Natural killer cell treated with Interleukin-12 subunit alpha and Interleukin-12 subunit beta and Interleukin-15 and Interleukin-18, amount 100 ng/mL, for 72 hours (primary cell): ENCODE measurements around the gene MGAT1. TPM values are rescaled to one million over a fixed set of nuclear protein-coding genes. Genes with fewer than 3 reads are reported as not detected.
A peak's percentile ranks its signal among the peaks of the same experiment; 100 is the strongest.
"Not testable (repeated sequence)": the region's sequence is repeated elsewhere in the genome, so short reads cannot be mapped to it uniquely, and the experiment has no call there.

Source experiments
- ATAC-seq, 2 donors: fragments of 150-1000 bp; cut with Tn5 transposase in 1 of 2; sonication (Bioruptor Pico), chemical (Tn5 transposase) in 1 of 2; 2 replicates each; pipeline ENCODE4 v1.10.0; 2021
- DNase-seq: peaks from one replicate; pipeline ENCODE4 v3.0.0; 2022; ENCODE audit warnings: low spot score
- H3K27ac Mint-ChIP-seq, 2 donors: 1 replicate in 1 of 2; 2 replicates in 1 of 2; pipeline ENCODE4 v1.8.0; 2022; ENCODE audit warnings: mixed read lengths in 2 of 2, mild to moderate bottlenecking in 1 of 2, moderate library complexity in 1 of 2
- H3K27me3 Mint-ChIP-seq, 2 donors: 1 replicate in 1 of 2; 2 replicates in 1 of 2; pipeline ENCODE4 v1.8.0; 2022; ENCODE audit warnings: mixed read lengths in 2 of 2
- H3K36me3 Mint-ChIP-seq: one replicate; pipeline ENCODE4 v1.8.0; 2022; ENCODE audit warnings: mixed read lengths
- H3K4me1 Mint-ChIP-seq, 2 donors: 1 replicate in 1 of 2; 2 replicates in 1 of 2; pipeline ENCODE4 v1.8.0; 2022; ENCODE audit warnings: low read depth in 2 of 2, mixed read lengths in 2 of 2, mild to moderate bottlenecking in 1 of 2
- H3K4me3 Mint-ChIP-seq: one replicate; pipeline ENCODE4 v1.8.0; 2022; ENCODE audit warnings: mixed read lengths
- H3K9me3 Mint-ChIP-seq: 2 replicates; pipeline ENCODE4 v1.8.0; 2022; ENCODE audit warnings: mixed read lengths
- total RNA-seq, 2 donors: library from RNA; stranded (reverse); gene quantifications; one replicate each; pipeline ENCODE4 v1.2.3, GENCODE V29; 2022

MGAT1 gene
- total RNA-seq, 2 donors from 2014 or later = 141 to 157 TPM

DNA sequence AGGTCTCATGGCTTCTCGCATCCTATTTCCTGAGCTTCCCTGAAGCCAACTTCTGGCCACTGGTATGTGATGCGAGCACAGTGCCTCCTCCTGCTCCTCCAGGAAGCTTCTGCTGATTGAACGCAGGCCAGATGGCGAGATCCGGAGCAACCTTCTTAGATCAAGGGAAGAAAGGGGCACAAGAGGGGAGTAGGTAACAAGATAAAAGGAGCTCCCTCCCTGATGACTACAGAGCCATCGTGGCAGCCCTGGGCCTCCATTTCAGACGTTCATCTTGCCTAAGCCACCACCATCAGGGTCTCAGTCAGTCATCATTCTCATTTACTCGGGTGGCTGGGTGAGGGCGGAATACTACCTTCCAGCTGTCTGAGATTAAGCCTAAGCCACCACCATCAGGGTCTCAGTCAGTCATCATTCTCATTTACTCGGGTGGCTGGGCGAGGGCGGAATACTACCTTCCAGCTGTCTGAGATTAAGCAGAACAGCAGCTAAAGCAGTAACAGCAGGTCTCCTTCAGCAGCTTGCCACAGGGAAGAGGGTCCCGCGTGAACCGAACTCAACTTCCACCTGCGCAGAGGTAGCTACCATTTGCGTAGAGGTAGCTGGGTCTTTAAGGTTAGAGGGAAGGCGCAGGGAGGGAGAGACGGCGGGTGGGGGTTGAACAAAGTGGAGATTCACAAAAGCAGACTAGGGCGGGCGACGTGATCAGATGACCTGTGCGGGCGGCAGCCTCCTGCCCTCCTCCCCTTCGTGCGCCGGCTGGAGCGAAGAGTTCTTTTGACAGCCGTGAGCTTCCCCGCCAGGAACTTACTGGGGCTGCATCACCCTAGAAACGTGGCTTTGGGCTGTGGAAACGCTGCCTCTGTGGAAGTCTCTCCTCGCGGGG, 27.9 kb upstream of the MGAT1 start:
- H3K9me3 Mint-ChIP-seq = no peaks in the 10 kb centered on the region
- peak overlapping the region; percentile 99 for H3K4me3 Mint-ChIP-seq
- no peaks in the 10 kb centered on the region for H3K27me3 Mint-ChIP-seq
- peaks cover 31 to 32% of the 10 kb centered on the region in 2 donors for H3K4me1 Mint-ChIP-seq
- peak overlapping the region; percentile 96 to 97 for H3K27ac Mint-ChIP-seq
- ATAC-seq (peak; percentile 68 to 74), DNase-seq (no peak)
- H3K36me3 Mint-ChIP-seq = peaks cover 10% of the 10 kb centered on the region

DNA sequence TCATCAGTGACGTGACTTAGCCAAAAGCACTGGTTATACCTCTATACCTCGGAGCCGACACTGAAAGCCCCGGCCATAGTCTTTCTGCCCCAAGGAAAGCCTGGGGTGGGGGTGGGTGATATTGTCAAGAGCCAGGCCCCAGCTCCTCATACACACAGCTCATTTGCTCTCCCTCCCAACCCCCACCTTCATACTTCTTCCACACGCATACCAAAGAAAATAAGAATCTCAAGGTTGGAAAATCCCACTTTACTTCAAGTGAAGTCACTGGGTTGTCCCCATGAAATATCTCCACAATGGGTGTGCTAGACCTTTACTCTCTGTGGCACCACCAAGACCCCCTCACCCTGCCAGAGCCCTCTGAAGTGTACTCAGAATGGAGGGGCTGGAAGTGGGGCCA, 27.1 kb upstream of the MGAT1 start:
- DNase-seq = no peak
- Mint-ChIP-seq H3K27me3 (no peaks in the 10 kb centered on the region), H3K4me1 (peaks cover 31 to 32% of the 10 kb centered on the region in 2 donors), H3K4me3 (peak overlapping the region; percentile 99), H3K9me3 (no peaks in the 10 kb centered on the region), H3K27ac (peak overlapping the region; percentile 96 to 97), H3K36me3 (peaks cover 10% of the 10 kb centered on the region)
- ATAC-seq = no peak

DNA sequence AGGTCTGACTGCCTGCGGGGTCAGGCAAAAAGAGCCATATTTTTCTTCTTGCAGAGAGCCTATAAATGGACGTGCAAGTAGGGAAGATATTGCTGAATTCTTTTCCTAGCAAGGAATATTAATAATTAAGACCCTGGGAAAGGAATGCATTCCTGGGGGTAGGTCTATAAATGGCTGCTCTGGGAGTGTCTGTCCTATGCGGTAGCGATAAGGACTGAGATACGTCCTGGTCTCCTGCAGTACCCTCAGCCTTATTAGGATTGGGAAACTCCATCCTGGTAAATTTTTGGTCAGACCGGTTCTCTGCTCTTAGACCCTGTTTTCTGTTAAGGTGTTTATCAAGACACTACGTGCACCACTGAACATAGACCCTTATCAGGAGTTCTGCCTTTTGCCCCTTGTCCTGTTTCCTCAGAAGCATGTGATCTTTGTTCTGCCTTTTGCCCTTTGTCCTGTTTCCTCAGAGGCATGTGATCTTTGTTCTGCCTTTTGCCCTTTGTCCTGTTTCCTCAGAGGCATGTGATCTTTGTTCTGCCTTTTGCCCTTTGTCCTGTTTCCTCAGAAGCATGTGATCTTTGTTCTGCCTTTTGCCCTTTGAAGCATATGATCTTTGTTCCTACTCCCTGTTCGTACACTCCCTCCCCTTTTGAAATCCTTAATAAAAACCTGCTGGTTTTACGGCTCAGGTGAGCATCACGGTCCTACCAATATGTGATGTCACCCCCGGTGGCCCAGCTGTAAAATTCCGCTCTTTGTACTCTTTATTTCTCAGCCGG, 26.3 kb upstream of the MGAT1 start:
- H3K9me3 Mint-ChIP-seq, DNase-seq, ATAC-seq, H3K4me3 Mint-ChIP-seq, H3K27me3 Mint-ChIP-seq: not testable (repeated sequence)
- Mint-ChIP-seq H3K36me3 (peaks cover 10% of the 10 kb centered on the region), H3K4me1 (peaks cover 24 to 31% of the 10 kb centered on the region in 2 donors), H3K27ac (peak overlapping the region in 1 of 2 donors; percentile 97)

DNA sequence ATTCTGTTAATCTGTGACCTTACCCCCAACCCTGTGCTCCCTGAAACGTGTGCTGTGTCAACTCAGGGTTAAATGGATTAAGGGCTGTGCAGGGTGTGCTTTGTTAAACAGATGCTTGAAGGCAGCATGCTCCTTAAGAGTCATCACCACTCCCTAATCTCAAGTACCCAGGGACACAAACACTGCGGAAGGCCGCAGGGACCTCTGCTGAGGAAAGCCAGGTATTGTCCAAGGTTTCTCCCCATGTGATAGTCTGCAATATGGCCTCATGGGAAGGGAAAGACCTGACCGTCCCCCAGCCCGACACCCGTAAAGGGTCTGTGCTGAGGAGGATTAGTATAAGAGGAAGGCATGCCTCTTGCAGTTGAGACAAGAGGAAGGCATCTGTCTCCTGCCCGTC, 24.8 kb upstream of the MGAT1 start:
- not testable (repeated sequence) for H3K9me3 Mint-ChIP-seq, H3K27ac Mint-ChIP-seq, ATAC-seq, H3K27me3 Mint-ChIP-seq, H3K4me3 Mint-ChIP-seq, DNase-seq
- Mint-ChIP-seq H3K36me3 (peaks cover 10% of the 10 kb centered on the region), H3K4me1 (peaks cover 20 to 23% of the 10 kb centered on the region in 2 donors)

DNA sequence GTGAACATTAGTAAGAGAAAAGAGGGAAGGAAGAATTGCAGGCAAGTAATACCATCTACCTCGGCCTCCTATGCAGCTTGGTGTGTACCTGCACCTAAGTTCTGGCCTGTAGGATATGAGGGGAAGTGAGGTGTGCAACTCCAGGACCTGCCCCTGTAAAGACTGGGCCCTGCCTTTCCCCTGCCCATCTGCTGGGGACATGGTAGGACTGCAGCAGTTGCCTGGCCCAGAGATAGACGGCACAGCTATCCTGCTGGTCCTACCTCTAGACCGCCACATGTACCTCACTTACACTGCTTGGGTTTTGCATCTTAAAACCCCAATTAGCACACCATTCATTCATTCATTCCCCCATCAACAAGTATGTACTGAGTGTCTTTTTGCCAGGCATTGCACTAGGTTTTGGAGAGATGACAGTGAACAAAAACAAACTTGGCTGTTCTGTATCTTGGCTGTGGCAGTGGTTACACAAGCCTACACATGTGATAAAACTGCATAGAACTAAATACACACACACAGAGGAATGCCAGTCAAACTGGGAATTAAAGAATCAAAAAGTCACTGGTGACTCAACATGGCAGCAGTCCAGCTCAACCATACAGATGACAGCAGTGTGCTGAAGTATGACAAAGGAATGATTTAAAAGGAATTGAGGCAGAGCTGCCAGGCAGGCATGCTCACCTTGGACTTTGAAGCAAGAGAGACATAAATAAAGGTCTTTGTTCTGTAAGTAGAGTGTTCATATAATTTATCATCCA, 23.3 kb upstream of the MGAT1 start:
- DNase-seq (no peak), ATAC-seq (peak in 1 of 2 donors; percentile 43)
- Mint-ChIP-seq H3K4me3 (no peak overlapping the region), H3K27me3 (peaks cover 0 to 6% of the 10 kb centered on the region in 2 donors), H3K36me3 (peaks cover 10% of the 10 kb centered on the region), H3K9me3 (no peaks in the 10 kb centered on the region), H3K27ac (no peak overlapping the region), H3K4me1 (peaks cover 13 to 20% of the 10 kb centered on the region in 2 donors)

DNA sequence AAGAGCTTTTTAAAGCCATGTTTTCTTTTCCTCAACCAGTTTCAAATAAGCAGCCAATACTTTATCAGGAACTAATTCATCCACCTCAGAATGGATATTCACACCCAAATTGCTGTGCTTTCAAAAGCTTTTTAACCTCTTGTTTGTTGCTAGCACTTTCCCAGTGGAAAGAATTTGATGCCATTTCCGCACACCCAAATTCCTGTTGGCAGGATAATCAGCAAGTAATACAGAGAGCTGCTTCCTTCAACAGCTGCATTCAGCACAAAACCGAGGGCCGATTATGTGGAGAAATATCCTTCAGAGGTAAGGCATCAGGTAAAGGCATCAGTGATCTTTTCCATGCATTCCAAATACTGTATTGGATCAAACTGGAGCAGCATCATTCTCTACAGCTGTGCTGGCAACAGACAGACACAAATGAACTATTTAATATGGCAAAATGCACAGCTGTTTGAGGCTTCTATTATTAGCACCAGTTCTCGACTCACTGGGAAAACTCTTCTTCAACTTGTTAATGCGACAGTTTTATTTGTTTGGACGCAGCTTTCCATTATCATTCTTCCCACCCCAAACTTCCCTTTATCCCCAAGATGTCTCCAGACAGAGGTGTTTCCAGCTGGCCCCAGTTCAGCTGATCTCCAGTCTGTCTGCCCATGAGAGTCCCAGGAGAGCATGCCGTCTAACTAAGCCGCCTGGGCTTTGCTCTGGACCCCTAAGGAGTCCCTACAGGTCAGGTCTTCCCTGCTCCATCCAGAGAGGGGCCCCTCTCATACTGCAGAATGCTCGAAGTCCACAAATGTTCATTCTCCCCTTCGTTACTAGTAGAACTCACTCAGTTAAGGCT, 22.2 kb upstream of the MGAT1 start:
- Mint-ChIP-seq H3K9me3 (no peaks in the 10 kb centered on the region), H3K27ac (no peak overlapping the region), H3K4me3 (no peak overlapping the region), H3K4me1 (peaks cover 4 to 11% of the 10 kb centered on the region in 2 donors), H3K36me3 (peaks cover 6% of the 10 kb centered on the region), H3K27me3 (peaks cover 0 to 6% of the 10 kb centered on the region in 2 donors)
- DNase-seq (no peak), ATAC-seq (no peak)

GRCh38 chr5:180823940-180824629, 21.5 kb upstream of the MGAT1 start:
- DNase-seq (no peak), ATAC-seq (no peak)
- Mint-ChIP-seq H3K4me1 (peaks cover 0 to 9% of the 10 kb centered on the region in 2 donors), H3K27ac (no peak overlapping the region), H3K9me3 (no peaks in the 10 kb centered on the region), H3K27me3 (peaks cover 0 to 6% of the 10 kb centered on the region in 2 donors), H3K4me3 (no peak overlapping the region), H3K36me3 (peaks cover under 1% of the 10 kb centered on the region)

DNA sequence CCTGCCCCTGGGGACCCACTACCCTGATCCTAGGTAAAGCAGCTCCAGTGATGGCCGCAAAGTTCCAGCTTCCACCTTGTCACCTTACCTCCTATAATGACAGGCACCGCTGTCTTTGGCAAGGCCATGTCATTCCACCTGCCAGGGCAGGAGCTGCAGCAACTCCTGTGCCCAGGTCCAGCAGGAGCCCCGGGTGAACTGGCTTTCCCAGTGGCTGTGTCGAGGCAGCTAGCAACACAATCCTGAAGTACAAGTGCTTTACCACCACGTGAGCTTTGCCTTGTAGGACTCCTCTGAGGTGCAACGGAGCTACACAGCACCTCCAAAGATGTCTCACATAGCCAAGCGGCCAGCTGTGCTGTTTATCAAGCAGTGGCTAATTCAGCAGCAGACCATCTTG, 20.7 kb upstream of the MGAT1 start:
- no peaks in the 10 kb centered on the region for H3K36me3 Mint-ChIP-seq
- H3K4me3 Mint-ChIP-seq = no peak overlapping the region
- no peak overlapping the region for H3K27ac Mint-ChIP-seq
- H3K27me3 Mint-ChIP-seq = peaks cover 7 to 13% of the 10 kb centered on the region in 2 donors
- no peak for ATAC-seq
- no peak for DNase-seq
- H3K9me3 Mint-ChIP-seq = no peaks in the 10 kb centered on the region
- peaks cover 0 to 9% of the 10 kb centered on the region in 2 donors for H3K4me1 Mint-ChIP-seq

- Mint-ChIP-seq H3K27ac (no peak overlapping the region), H3K9me3 (no peaks in the 10 kb centered on the region), H3K4me1 (peaks cover 3 to 9% of the 10 kb centered on the region in 2 donors), H3K36me3 (no peaks in the 10 kb centered on the region), H3K27me3 (peaks cover 9 to 22% of the 10 kb centered on the region in 2 donors), H3K4me3 (no peak overlapping the region)
- ATAC-seq (no peak), DNase-seq (no peak)
These were observed 18.9 kb upstream of the MGAT1 start for GRCh38 chr5:180821538-180821937.

DNA sequence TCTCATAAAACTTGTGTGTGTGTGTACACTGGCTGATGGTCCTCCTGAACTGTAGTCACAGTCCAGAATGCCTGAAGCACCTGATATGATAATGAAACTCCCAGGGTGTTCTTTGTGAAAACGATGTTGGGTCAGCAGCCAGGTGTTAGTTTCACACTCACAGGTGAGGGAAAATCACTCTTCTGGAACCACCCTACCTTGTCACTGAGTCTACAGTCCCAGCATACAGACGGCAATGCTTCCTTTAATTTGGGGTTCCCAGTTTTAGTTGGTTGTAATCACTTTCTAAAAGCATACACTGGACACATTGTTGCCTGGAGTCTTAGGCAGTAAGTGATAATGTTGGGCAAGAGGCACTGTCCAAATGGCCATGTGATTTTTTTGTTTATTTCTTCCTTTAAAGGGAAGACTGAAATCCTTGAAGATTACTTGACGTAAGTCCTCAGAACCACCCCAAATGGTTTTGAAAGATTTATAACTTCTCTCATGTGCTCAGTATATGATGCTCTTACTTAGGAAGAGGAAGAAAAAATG, 18.2 kb upstream of the MGAT1 start:
- ATAC-seq (no peak), DNase-seq (no peak)
- H3K36me3 Mint-ChIP-seq = no peaks in the 10 kb centered on the region
- no peak overlapping the region for H3K27ac Mint-ChIP-seq
- H3K9me3 Mint-ChIP-seq = no peaks in the 10 kb centered on the region
- H3K4me1 Mint-ChIP-seq = peaks cover 3 to 5% of the 10 kb centered on the region in 2 donors
- H3K27me3 Mint-ChIP-seq = peaks cover 9 to 24% of the 10 kb centered on the region in 2 donors
- H3K4me3 Mint-ChIP-seq = no peak overlapping the region

DNA sequence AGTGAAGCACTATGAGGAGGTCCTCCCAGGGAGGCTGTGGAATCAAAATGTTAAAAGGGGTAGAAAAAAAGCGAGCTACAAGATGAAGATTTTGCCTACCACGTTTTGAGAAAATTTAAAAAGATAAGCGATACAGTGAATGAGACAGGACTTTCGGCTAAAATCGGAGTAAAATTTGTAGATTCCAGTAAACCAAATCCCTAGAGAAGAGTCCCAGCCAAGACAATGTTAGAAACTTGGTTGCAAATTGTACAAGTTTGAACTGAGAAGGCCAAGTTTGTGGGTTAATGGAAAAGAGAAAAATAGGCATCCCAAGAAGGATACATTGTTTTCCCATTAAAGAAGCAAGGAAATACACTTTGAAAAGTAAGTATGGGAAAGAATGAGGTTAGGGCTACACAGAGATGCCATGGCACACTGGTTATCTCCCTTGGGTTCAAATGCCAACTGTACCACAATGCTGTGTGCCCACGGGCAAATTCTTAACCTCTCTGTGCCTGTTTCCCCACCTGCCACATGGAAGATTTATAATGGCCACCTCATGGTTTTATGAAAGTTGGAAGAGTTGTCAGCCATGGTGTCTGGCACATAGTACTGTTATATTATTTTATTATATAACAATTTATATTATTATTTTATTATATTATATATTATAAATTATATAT, 16.2 kb upstream of the MGAT1 start:
- no peaks in the 10 kb centered on the region for H3K36me3 Mint-ChIP-seq
- H3K27ac Mint-ChIP-seq = no peak overlapping the region
- DNase-seq (no peak), ATAC-seq (no peak)
- no peaks in the 10 kb centered on the region for H3K9me3 Mint-ChIP-seq
- H3K4me1 Mint-ChIP-seq = peaks cover 0 to 10% of the 10 kb centered on the region in 2 donors
- no peak overlapping the region for H3K4me3 Mint-ChIP-seq
- peaks cover 9 to 25% of the 10 kb centered on the region in 2 donors for H3K27me3 Mint-ChIP-seq
